Right ventricle myocardium inferior (tissue), 1 donor: Measurements from ENCODE around the gene SLC16A2. TPM values are rescaled to one million over a fixed set of nuclear protein-coding genes. Genes with fewer than 3 reads are reported as not detected.

Experiments
- ATAC-seq: fragments of 200-7000 bp; cut with Tn5 transposase; one replicate; pipeline ENCODE4 v1.9.1; 2020; ENCODE audit warnings: mild to moderate bottlenecking, moderate library complexity
- DNase-seq: peaks from one replicate; pipeline ENCODE4 v3.0.0; 2021; ENCODE audit errors: missing footprints
- intact Hi-C: fragments of 100-400 bp; cut with DNase I; formaldehyde crosslinking; loops from one replicate; pipeline ENCODE4 v1.11.0; 2022
- long read RNA-seq: library from polyadenylated mRNA; unstranded; transcript quantifications from one replicate; pipeline ENCODE4 v2.0.0, GENCODE V29; 2021
- total RNA-seq: library from RNA; stranded (reverse); fragmentation: NEBNext Ultra II Directional; extraction: Animal tissue kit (Norgen Biotek cat#: 25700); gene quantifications from one replicate; pipeline ENCODE4 v1.2.1, GENCODE V29; 2021
- donor health status: DM: no; HTN: yes; CAD: no; lungs with severe emphysema.

The SLC16A2 gene
- total RNA-seq = 8.2 TPM
- long read RNA-seq, partial matches to known transcripts = 0 of 1 reads
- long read RNA-seq, other reads (novel, unspliced or antisense) = 1 of 1 reads

- ATAC-seq (peak; percentile 77), DNase-seq (peak; percentile 80)
- intact Hi-C loops = loop anchor here (2.0 to 10.0 kb wide), 3 partner anchors 39 to 126 kb away; no protein-coding TSS in a partner anchor
These were observed at the start of gene SLC16A2 for GRCh38 chrX:74421036-74421739. Gene SLC16A2, plus strand, starts transcription at chrX:74421493. Its CDS starts 145 bp downstream, at chrX:74421638.

GRCh38 chrX:74372272-74372671, 49.0 kb upstream of the SLC16A2 start:
- intact Hi-C loops = no loop called here
- DNase-seq = no peak
- no peak for ATAC-seq

GRCh38 chrX:74377282-74377681, 44.0 kb upstream of the SLC16A2 start:
- no peak for ATAC-seq

GRCh38 chrX:74382613-74383012, 38.7 kb upstream of the SLC16A2 start:
- peak; percentile 80 for ATAC-seq
- peak; percentile 63 for DNase-seq
- intact Hi-C loops = loop anchor here (2.0 to 5.0 kb wide), 3 partner anchors 40 to 168 kb away; partner anchors contain the start of gene SLC16A2

More at GRCh38 chrX:74377282-74377681, 44.0 kb upstream of the SLC16A2 start:
- intact Hi-C loops = no loop called here
- no peak for DNase-seq

GRCh38 chrX:74383611-74384010, 37.7 kb upstream of the SLC16A2 start:
- peak; percentile 80 for ATAC-seq
- no peak for DNase-seq
- intact Hi-C loops = loop anchor here (2.0 to 5.0 kb wide), 3 partner anchors 39 to 167 kb away; partner anchors contain the start of gene SLC16A2

- intact Hi-C loops = no loop called here
- DNase-seq = no peak
- no peak for ATAC-seq
These were observed 32.1 kb upstream of the SLC16A2 start for GRCh38 chrX:74389016-74389722.

- DNase-seq (no peak), ATAC-seq (no peak)
- intact Hi-C loops = no loop called here
These were observed 25.7 kb upstream of the SLC16A2 start for GRCh38 chrX:74395556-74395955.

GRCh38 chrX:74405973-74406489, 15.3 kb upstream of the SLC16A2 start:
- ATAC-seq (no peak), DNase-seq (no peak)
- intact Hi-C loops = no loop called here

- intact Hi-C loops = no loop called here
- ATAC-seq = no peak
- DNase-seq = no peak
These were observed 13.0 kb upstream of the SLC16A2 start for GRCh38 chrX:74408304-74408703.

- DNase-seq = peak; percentile 46
- no peak for ATAC-seq
- intact Hi-C loops = loop anchor here (2.0 to 10.0 kb wide), 3 partner anchors 38 to 125 kb away; no protein-coding TSS in a partner anchor
These were observed 1.5 kb upstream of the SLC16A2 start for GRCh38 chrX:74419864-74420195.

GRCh38 chrX:74420196-74421035, 877 bp upstream of the SLC16A2 start:
- ATAC-seq = peak; percentile 91
- intact Hi-C loops = loop anchor here (2.0 to 10.0 kb wide), 3 partner anchors 38 to 126 kb away; no protein-coding TSS in a partner anchor
- peak; percentile 81 for DNase-seq

- no peak for ATAC-seq
- intact Hi-C loops = loop anchor here (2.0 to 10.0 kb wide), 3 partner anchors 40 to 127 kb away; no protein-coding TSS in a partner anchor
- DNase-seq = no peak
These were observed 553 bp downstream of the SLC16A2 start for GRCh38 chrX:74421740-74422352.

- intact Hi-C loops = loop anchor here (5.0 to 10.0 kb wide), 2 partner anchors 40 to 128 kb away; no protein-coding TSS in a partner anchor
- ATAC-seq = peak; percentile 77
- peak; percentile 79 for DNase-seq
These were observed 1.4 kb downstream of the SLC16A2 start for GRCh38 chrX:74422576-74423288.

- intact Hi-C loops = loop anchor here (5.0 to 10.0 kb wide), 2 partner anchors 41 to 129 kb away; no protein-coding TSS in a partner anchor
- ATAC-seq = no peak
- no peak for DNase-seq
These were observed 2.2 kb downstream of the SLC16A2 start for GRCh38 chrX:74423289-74423998.

- ATAC-seq = no peak
- DNase-seq = no peak
- intact Hi-C loops = loop anchor here (10.0 kb wide), 1 partner anchor 131 kb away; no protein-coding TSS in a partner anchor
These were observed 4.8 kb downstream of the SLC16A2 start for GRCh38 chrX:74426071-74426470.

- no peak for DNase-seq
- intact Hi-C loops = loop anchor here (10.0 kb wide), 1 partner anchor 132 kb away; no protein-coding TSS in a partner anchor
- ATAC-seq = no peak
These were observed 5.3 kb downstream of the SLC16A2 start for GRCh38 chrX:74426615-74427014.

- ATAC-seq = no peak
- intact Hi-C loops = no loop called here
- DNase-seq = no peak
These were observed 10.5 kb downstream of the SLC16A2 start for GRCh38 chrX:74431797-74432196.
